ENCODE results near the gene TREM1. TPM values are rescaled to one million over a fixed set of nuclear protein-coding genes. Genes with fewer than 3 reads are reported as not detected.

The TREM1 gene
- total RNA-seq, 1 donor from 2014 or later: 0.98 TPM

GRCh38 chr6:41256383-41256782 is 30.1 kb downstream of the TREM1 start:
- no peak for DNase-seq (ENCODE audit: extremely low spot score in 2 of 2)
- H3K27me3 ChIP-seq: no peaks in the 10 kb centered on the region
- no peak overlapping the region for H3K4me3 ChIP-seq
- no peak overlapping the region for H3K27ac ChIP-seq
- no peaks in the 10 kb centered on the region for H3K4me1 ChIP-seq
- H3K9me3 ChIP-seq: no peaks in the 10 kb centered on the region
- TF ChIP-seq POLR2A (IDR thresholded peaks at IDR 0.05) (no peak), POLR2AphosphoS5 (IDR thresholded peaks at IDR 0.05; ENCODE audit: insufficient read depth in 1 of 2, low read depth in 1 of 2) (no peak), CTCF (IDR thresholded peaks at IDR 0.05) (no peak)
- no peaks in the 10 kb centered on the region for H3K36me3 ChIP-seq
- intact Hi-C loops (cut with DNase I): no loop called here

GRCh38 chr6:41255638-41256246 is 30.7 kb downstream of the TREM1 start:
- H3K27me3 ChIP-seq: no peaks in the 10 kb centered on the region
- TF ChIP-seq POLR2AphosphoS5 (IDR thresholded peaks at IDR 0.05; ENCODE audit: insufficient read depth in 1 of 2, low read depth in 1 of 2): no peak
- TF ChIP-seq CTCF (IDR thresholded peaks at IDR 0.05): no peak
- TF ChIP-seq POLR2A (IDR thresholded peaks at IDR 0.05): no peak
- DNase-seq (ENCODE audit: extremely low spot score in 2 of 2): no peak
- no peaks in the 10 kb centered on the region for H3K9me3 ChIP-seq
- H3K4me1 ChIP-seq: no peaks in the 10 kb centered on the region
- H3K36me3 ChIP-seq: no peaks in the 10 kb centered on the region
- no peak overlapping the region for H3K4me3 ChIP-seq
- intact Hi-C loops (cut with DNase I): no loop called here
- H3K27ac ChIP-seq: no peak overlapping the region

GRCh38 chr6:41255110-41255509 is 31.4 kb downstream of the TREM1 start:
- no peak overlapping the region for H3K4me3 ChIP-seq

GRCh38 chr6:41252401-41253169 is 33.9 kb downstream of the TREM1 start:
- no peaks in the 10 kb centered on the region for H3K36me3 ChIP-seq
- DNase-seq (ENCODE audit: extremely low spot score in 2 of 2): no peak
- no peaks in the 10 kb centered on the region for H3K27me3 ChIP-seq
- no peak overlapping the region for H3K4me3 ChIP-seq
- no peak overlapping the region for H3K27ac ChIP-seq
- TF ChIP-seq POLR2AphosphoS5 (IDR thresholded peaks at IDR 0.05; ENCODE audit: insufficient read depth in 1 of 2, low read depth in 1 of 2): no peak
- no peak for TF ChIP-seq CTCF (IDR thresholded peaks at IDR 0.05)
- TF ChIP-seq POLR2A (IDR thresholded peaks at IDR 0.05): no peak
- intact Hi-C loops (cut with DNase I): no loop called here
- no peaks in the 10 kb centered on the region for H3K9me3 ChIP-seq
- H3K4me1 ChIP-seq: no peaks in the 10 kb centered on the region

More at GRCh38 chr6:41255110-41255509, 31.4 kb downstream of the TREM1 start:
- no peak for DNase-seq (ENCODE audit: extremely low spot score in 2 of 2)
- no peaks in the 10 kb centered on the region for H3K9me3 ChIP-seq
- H3K36me3 ChIP-seq: no peaks in the 10 kb centered on the region
- no peaks in the 10 kb centered on the region for H3K27me3 ChIP-seq
- intact Hi-C loops (cut with DNase I): no loop called here
- no peak overlapping the region for H3K27ac ChIP-seq
- TF ChIP-seq POLR2A (IDR thresholded peaks at IDR 0.05): no peak
- TF ChIP-seq CTCF (IDR thresholded peaks at IDR 0.05): no peak
- no peak for TF ChIP-seq POLR2AphosphoS5 (IDR thresholded peaks at IDR 0.05; ENCODE audit: insufficient read depth in 1 of 2, low read depth in 1 of 2)
- no peaks in the 10 kb centered on the region for H3K4me1 ChIP-seq

Data from vagina (tissue), 2 donors.